ENCODE measurements around the gene PTK6.
"Not testable (repeated sequence)": the region's sequence is repeated elsewhere in the genome, so short reads cannot be mapped to it uniquely, and the experiment has no call there.

PTK6 gene

GRCh38 chr20:63487781-63488241 is 49.4 kb downstream of the PTK6 start:
- H3K27me3 ChIP-seq (ENCODE audit: insufficient read depth, low read length) = peaks cover 24% of the 10 kb centered on the region
- no peaks in the 10 kb centered on the region for H3K36me3 ChIP-seq (ENCODE audit: insufficient read depth, low read length)
- no peak overlapping the region for H3K27ac ChIP-seq (ENCODE audit: low read depth, low read length)
- H3K4me1 ChIP-seq (ENCODE audit: control insufficient read depth, insufficient read depth, low read length, unreplicated experiment) = no peaks in the 10 kb centered on the region
- no peak overlapping the region for H3K4me3 ChIP-seq (ENCODE audit: low read depth, low read length)
- H3K79me2 ChIP-seq (ENCODE audit: control insufficient read depth, insufficient read depth, low read length, unreplicated experiment) = no peaks in the 10 kb centered on the region
- no peak overlapping the region for H2AFZ ChIP-seq (ENCODE audit: low read length, unreplicated experiment)

- Histone ChIP-seq H3K36me3 (ENCODE audit: insufficient read depth, low read length) (no peaks in the 10 kb centered on the region), H3K4me3 (ENCODE audit: low read depth, low read length) (no peak overlapping the region), H3K27me3 (ENCODE audit: insufficient read depth, low read length) (peaks cover 24% of the 10 kb centered on the region), H3K4me1 (ENCODE audit: control insufficient read depth, insufficient read depth, low read length, unreplicated experiment) (no peaks in the 10 kb centered on the region), H2AFZ (ENCODE audit: low read length, unreplicated experiment) (no peak overlapping the region), H3K79me2 (ENCODE audit: control insufficient read depth, insufficient read depth, low read length, unreplicated experiment) (no peaks in the 10 kb centered on the region), H3K27ac (ENCODE audit: low read depth, low read length) (no peak overlapping the region)
Observed at GRCh38 chr20:63487116-63487764, 49.9 kb downstream of the PTK6 start.

GRCh38 chr20:63486300-63486855 is 50.8 kb downstream of the PTK6 start:
- H3K27ac ChIP-seq (ENCODE audit: low read depth, low read length) = no peak overlapping the region
- no peaks in the 10 kb centered on the region for H3K4me1 ChIP-seq (ENCODE audit: control insufficient read depth, insufficient read depth, low read length, unreplicated experiment)
- H3K36me3 ChIP-seq (ENCODE audit: insufficient read depth, low read length) = no peaks in the 10 kb centered on the region
- no peak overlapping the region for H3K4me3 ChIP-seq (ENCODE audit: low read depth, low read length)
- H2AFZ ChIP-seq (ENCODE audit: low read length, unreplicated experiment) = no peak overlapping the region
- peaks cover 31% of the 10 kb centered on the region for H3K27me3 ChIP-seq (ENCODE audit: insufficient read depth, low read length)
- H3K79me2 ChIP-seq (ENCODE audit: control insufficient read depth, insufficient read depth, low read length, unreplicated experiment) = no peaks in the 10 kb centered on the region

- Histone ChIP-seq H3K27ac (ENCODE audit: low read depth, low read length) (no peak overlapping the region), H3K36me3 (ENCODE audit: insufficient read depth, low read length) (no peaks in the 10 kb centered on the region), H3K27me3 (ENCODE audit: insufficient read depth, low read length) (peaks cover 33% of the 10 kb centered on the region), H3K4me3 (ENCODE audit: low read depth, low read length) (no peak overlapping the region), H3K4me1 (ENCODE audit: control insufficient read depth, insufficient read depth, low read length, unreplicated experiment) (no peaks in the 10 kb centered on the region), H3K79me2 (ENCODE audit: control insufficient read depth, insufficient read depth, low read length, unreplicated experiment) (no peaks in the 10 kb centered on the region), H2AFZ (ENCODE audit: low read length, unreplicated experiment) (no peak overlapping the region)
Observed at GRCh38 chr20:63484651-63485403, 52.3 kb downstream of the PTK6 start.

GRCh38 chr20:63484236-63484635 is 52.9 kb downstream of the PTK6 start:
- H3K79me2 ChIP-seq (ENCODE audit: control insufficient read depth, insufficient read depth, low read length, unreplicated experiment) = no peaks in the 10 kb centered on the region
- H3K27ac ChIP-seq (ENCODE audit: low read depth, low read length) = no peak overlapping the region
- no peaks in the 10 kb centered on the region for H3K36me3 ChIP-seq (ENCODE audit: insufficient read depth, low read length)
- H3K4me1 ChIP-seq (ENCODE audit: control insufficient read depth, insufficient read depth, low read length, unreplicated experiment) = no peaks in the 10 kb centered on the region
- no peak overlapping the region for H3K4me3 ChIP-seq (ENCODE audit: low read depth, low read length)
- no peak overlapping the region for H2AFZ ChIP-seq (ENCODE audit: low read length, unreplicated experiment)
- peaks cover 29% of the 10 kb centered on the region for H3K27me3 ChIP-seq (ENCODE audit: insufficient read depth, low read length)

- Histone ChIP-seq H3K4me3 (ENCODE audit: low read depth, low read length) (no peak overlapping the region), H3K79me2 (ENCODE audit: control insufficient read depth, insufficient read depth, low read length, unreplicated experiment) (no peaks in the 10 kb centered on the region), H3K27ac (ENCODE audit: low read depth, low read length) (no peak overlapping the region), H2AFZ (ENCODE audit: low read length, unreplicated experiment) (no peak overlapping the region), H3K36me3 (ENCODE audit: insufficient read depth, low read length) (no peaks in the 10 kb centered on the region), H3K4me1 (ENCODE audit: control insufficient read depth, insufficient read depth, low read length, unreplicated experiment) (no peaks in the 10 kb centered on the region), H3K27me3 (ENCODE audit: insufficient read depth, low read length) (peaks cover 29% of the 10 kb centered on the region)
Observed at GRCh38 chr20:63483834-63484233, 53.3 kb downstream of the PTK6 start.

GRCh38 chr20:63482021-63482587 is 55.1 kb downstream of the PTK6 start:
- no peak overlapping the region for H3K4me3 ChIP-seq (ENCODE audit: low read depth, low read length)
- peaks cover 32% of the 10 kb centered on the region for H3K27me3 ChIP-seq (ENCODE audit: insufficient read depth, low read length)
- H3K36me3 ChIP-seq (ENCODE audit: insufficient read depth, low read length) = no peaks in the 10 kb centered on the region
- no peaks in the 10 kb centered on the region for H3K79me2 ChIP-seq (ENCODE audit: control insufficient read depth, insufficient read depth, low read length, unreplicated experiment)
- no peak overlapping the region for H3K27ac ChIP-seq (ENCODE audit: low read depth, low read length)
- no peak overlapping the region for H2AFZ ChIP-seq (ENCODE audit: low read length, unreplicated experiment)
- no peaks in the 10 kb centered on the region for H3K4me1 ChIP-seq (ENCODE audit: control insufficient read depth, insufficient read depth, low read length, unreplicated experiment)

- Histone ChIP-seq H3K4me3 (ENCODE audit: low read depth, low read length) (no peak overlapping the region), H3K27me3 (ENCODE audit: insufficient read depth, low read length) (peaks cover 38% of the 10 kb centered on the region), H2AFZ (ENCODE audit: low read length, unreplicated experiment) (no peak overlapping the region), H3K4me1 (ENCODE audit: control insufficient read depth, insufficient read depth, low read length, unreplicated experiment) (no peaks in the 10 kb centered on the region), H3K27ac (ENCODE audit: low read depth, low read length) (no peak overlapping the region), H3K36me3 (ENCODE audit: insufficient read depth, low read length) (no peaks in the 10 kb centered on the region), H3K79me2 (ENCODE audit: control insufficient read depth, insufficient read depth, low read length, unreplicated experiment) (no peaks in the 10 kb centered on the region)
Observed at GRCh38 chr20:63481503-63481902, 55.7 kb downstream of the PTK6 start.

GRCh38 chr20:63479695-63480419 is 57.3 kb downstream of the PTK6 start:
- not testable (repeated sequence) for H2AFZ ChIP-seq (ENCODE audit: low read length, unreplicated experiment); H3K4me1 ChIP-seq (ENCODE audit: control insufficient read depth, insufficient read depth, low read length, unreplicated experiment); H3K79me2 ChIP-seq (ENCODE audit: control insufficient read depth, insufficient read depth, low read length, unreplicated experiment); H3K36me3 ChIP-seq (ENCODE audit: insufficient read depth, low read length); H3K4me3 ChIP-seq (ENCODE audit: low read depth, low read length); H3K27ac ChIP-seq (ENCODE audit: low read depth, low read length)
- peaks cover 48% of the 10 kb centered on the region for H3K27me3 ChIP-seq (ENCODE audit: insufficient read depth, low read length)

Data from ACC112 (cell line).